ENCODE measurements around the gene ATP1A2.

ATP1A2 gene

DNA sequence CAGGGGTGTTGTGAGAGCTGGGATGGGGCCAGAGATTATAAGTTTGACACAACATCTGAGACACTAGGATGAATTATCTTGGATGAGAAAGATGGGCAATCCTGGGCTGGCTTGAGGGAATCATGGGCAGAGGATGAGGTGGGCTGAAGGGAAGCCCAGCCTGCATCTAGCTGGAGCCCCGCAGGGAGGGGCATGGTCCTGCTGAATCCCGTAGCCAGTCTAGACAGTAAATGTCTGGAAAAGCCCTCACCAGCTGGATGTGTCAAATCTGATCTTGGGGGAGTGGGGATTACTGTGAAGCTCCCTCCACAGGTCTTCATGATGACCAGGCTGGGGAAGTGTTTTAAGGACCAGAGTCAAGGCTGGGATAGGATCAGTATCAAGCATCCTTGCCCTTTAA lies 71.2 kb downstream of the ATP1A2 start:
- no peak for DNase-seq

DNA sequence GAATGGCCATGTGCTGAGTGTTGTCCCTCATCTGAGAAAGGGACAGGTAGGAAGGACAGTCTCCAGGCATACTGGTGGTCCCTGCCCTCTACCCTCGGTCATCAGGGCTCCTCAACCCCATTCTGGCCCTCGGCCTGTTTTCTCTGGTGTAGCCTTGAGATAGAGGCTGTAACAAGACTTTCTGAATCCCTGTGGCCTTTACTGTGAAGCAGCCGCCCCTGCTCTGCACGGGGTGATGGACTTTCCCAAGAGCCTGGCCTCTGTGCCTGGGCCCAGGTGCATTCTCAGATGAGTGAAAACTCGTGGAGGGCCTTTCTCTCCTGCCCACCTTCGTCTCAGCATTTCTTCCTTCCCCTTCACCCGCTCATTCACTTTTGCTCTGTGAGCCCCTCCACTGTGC lies 71.8 kb downstream of the ATP1A2 start:
- no peak for DNase-seq

DNA sequence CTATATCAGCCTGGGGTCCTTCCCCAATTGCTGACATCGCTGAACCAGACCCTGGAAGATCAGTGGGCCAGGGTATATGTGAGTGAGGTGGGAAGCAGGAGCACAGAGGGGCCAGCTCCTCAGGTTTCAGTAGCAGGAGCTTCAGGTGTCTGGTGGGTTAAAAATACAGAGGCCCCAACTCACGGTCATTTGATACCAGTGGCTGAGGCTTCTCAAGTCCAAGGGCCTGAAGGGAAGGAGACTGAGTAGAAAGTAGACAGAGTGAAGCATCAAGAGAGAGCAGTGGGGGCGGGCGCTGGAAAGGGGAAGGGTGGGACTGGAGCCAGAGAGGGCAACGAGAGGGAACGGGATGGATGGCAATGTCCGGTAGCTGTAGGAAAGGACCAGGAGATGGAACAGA lies 72.8 kb downstream of the ATP1A2 start:
- no peak for DNase-seq

DNA sequence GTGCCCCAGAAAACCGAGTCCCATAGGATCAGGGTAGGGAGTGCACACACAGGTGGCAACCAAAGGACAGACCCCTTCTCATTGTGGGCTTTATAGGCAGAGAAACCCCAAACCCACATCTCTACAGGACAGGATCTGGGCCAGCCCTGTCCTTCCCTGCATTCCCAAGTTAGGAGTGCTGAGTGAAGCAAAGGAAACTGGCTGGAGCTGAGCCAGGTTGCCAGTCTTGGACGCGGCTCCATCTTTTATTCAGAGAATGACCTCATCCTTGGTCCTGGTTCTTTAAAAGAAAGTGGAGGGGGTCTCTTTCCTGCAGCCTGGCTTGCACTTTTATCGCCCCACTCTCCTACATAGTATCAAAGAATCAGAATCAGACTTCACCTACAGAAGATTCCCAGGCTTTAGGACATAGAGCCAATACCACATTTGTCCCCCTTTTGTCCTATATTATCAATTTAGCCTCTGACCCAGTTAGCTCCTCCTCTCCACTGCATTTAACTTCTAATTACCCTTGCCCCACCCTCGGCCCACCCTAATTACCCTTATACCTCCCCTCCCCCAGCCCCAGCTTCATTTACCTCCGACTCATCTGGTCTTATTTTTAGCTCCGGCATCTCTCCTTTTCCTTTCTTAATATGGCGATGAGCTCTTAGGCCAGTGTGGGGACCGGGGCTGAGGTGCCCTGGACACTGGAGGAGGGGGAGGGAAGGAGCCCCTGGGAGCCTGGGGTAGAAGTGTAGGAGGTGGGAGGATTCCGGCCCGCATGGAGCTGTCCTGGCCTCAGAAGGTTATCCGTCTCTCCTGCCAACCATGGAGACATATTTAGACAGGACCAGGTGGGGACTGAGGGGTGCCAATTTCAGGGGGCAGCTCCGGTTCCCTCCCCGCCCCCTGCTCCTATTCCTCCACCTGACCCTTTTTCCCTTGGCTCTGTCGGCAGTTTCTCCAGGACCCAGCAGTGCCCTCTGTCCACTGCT lies 74.4 kb downstream of the ATP1A2 start, which contains the start of gene CASQ1:
CASQ1 (plus strand) TSS at position 927 of the 977 bp plus-strand sequence. CDS start 177 bp downstream, outside the sequence.
- DNase-seq: no peak

DNA sequence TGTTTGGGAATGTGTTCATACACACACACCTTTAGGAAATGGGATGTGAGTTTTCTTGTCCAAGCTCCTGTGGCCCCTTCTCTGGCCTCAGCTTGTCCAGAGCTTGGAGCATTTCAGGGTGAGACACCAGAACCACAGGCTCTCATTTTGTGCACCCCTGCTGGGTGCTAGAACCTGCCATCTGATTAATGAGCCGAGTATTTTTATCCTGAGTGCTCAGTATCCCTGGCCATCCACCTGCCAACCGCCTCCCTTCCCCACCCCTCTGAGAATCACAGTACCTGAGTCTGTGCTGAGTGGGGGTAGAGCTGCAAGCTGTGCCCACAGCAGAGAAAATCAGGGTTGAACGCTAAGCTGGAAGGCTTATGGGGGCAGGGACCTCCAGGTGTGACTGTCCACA lies 76.2 kb downstream of the ATP1A2 start:
- no peak for DNase-seq

DNA sequence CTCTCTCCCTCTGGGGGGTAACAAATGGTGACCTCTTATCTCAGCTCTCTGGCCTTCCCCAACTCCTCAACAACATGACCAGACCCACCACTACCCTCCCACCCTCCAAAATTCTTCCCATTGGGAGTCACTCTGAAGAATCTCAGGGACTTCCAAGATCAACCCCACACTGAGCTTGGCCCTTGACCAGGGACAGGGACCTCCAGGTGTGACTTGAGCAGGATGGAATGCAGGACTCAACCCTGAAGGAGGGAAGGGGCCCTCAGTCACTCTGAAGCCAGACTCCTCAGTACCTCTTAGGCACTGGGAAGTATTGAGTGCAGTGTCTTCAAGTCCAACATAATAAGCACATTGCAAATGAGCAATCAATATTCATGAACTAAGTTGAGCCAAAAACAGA lies 76.7 kb downstream of the ATP1A2 start:
- DNase-seq: no peak

Measured in CD4-positive, alpha-beta T cell treated with Interleukin-12 subunit alpha and Interleukin-12 subunit beta, for 1 hour (primary cell).